HK-2 (cell line): ENCODE data around the gene LGALS3.
"Not testable (repeated sequence)": the region's sequence is repeated elsewhere in the genome, so short reads cannot be mapped to it uniquely, and the experiment has no call there.

Experiments used
- DNase-seq: peaks from one replicate; pipeline ENCODE4 v3.0.0-alpha.2; 2018; ENCODE audit not compliant: unreplicated experiment

LGALS3 gene

DNA sequence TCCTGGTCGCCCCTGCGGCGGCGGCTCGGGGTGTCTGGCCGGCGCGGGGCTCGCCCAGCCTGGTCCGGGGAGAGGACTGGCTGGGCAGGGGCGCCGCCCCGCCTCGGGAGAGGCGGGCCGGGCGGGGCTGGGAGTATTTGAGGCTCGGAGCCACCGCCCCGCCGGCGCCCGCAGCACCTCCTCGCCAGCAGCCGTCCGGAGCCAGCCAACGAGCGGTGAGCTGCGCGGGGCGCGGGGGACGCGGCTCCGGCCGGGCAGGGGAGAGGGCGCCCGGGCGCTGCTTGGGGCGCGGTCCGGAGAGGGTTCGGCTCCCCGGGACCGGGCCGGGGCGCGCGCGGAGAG, at the start of gene LGALS3:
Gene LGALS3 (plus strand): TSS at position 167 of the 342 bp plus-strand sequence. CDS start 8,122 bp downstream, outside the sequence.
- peak; percentile 65 for DNase-seq

DNA sequence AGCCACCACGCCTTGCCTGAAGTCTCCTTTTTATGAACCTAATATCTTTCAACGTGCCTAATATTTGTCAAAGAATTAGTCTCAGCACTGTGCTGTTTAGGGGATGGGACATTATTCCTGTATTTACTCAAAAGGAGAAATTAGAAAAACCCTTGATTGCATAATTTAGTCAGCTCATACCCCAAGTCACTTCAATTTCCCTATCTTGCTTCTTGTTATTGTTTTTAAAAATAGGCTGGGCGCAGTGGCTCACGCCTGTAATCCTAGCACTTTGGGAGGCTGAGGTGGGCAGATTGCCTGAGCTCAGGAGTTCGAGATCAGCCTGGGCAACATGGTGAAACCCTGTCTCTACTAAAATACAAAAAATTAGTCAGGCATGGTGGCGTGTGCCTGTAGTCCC, 49.1 kb upstream of the LGALS3 start:
- not testable (repeated sequence) for DNase-seq

DNA sequence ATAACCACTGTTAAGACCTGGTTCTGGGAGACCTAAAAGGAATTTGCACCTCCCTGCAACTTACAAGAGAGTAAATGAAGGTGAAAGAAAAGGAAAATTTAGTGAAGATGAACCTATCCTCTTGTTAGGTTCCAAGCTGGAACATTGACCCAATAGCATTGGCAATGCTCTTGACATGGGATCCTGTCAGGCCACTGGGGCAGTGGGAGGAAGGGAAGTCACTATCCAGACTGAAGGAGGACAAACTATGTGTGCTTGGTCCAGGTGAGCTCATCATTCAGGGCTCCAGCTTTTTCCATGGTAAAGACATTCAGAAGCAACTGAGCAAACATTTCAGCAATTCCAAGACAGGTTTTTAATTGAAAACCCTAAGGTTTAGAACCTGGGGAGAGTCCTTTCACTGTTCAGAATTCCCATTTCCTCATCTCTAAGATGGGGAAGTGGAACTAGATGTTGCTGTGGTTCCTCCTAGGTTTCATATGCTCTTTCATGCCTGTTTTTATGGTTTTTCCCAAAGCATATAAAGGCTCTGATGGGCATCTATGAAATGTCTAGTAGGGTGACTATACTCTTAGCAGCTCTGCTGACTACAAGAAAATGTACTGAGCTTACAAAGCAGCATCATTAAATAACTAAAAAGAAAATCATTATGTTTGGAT, 44.5 kb upstream of the LGALS3 start:
- no peak for DNase-seq

DNA sequence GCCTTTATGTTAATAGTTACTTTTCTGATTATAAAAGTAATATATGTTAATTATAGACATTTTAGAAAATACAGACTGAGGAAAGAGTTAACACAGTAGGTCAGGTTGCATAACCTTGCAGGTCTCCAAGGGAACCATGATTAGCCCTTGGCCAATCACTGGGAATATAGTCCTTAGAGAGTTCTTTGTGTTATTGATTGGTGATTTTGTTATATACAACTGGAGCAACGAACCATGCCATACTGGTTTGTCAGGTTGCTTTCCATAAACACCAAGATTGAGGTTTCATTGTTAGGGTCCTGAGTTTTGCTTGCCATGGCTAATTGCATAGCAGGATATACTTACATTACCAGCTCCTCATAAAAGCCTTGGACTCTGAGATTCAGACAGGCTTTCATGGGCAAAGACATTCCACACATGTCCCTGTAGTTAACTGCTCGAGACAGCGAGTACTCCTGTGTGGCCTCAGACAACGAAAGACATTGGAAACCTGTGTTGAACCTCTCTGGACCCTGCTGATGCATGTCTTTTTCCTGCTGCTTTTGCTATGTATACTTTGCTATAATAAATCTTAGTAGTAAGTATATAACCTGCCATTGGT, 43.9 kb upstream of the LGALS3 start:
- DNase-seq, result no peak

DNA sequence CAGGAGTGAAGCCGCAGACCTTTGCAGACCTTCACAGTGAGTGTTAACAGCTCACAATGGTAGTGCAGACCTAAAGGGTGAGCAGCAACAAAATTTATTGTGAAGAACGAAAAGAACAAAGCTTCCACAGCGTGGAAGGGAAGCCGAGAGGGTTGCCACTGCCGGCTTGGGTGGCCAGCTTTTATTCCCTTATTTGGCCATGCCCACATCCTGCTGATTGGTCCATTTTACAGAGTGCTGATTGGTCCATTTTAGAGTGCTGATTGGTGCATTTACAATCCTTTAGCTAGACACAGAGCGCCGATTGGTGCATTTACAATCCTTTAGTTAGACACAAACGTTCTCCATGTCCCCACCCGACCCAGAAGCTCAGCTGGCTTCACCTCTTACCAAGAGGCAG, 42.1 kb upstream of the LGALS3 start:
- no peak for DNase-seq

DNA sequence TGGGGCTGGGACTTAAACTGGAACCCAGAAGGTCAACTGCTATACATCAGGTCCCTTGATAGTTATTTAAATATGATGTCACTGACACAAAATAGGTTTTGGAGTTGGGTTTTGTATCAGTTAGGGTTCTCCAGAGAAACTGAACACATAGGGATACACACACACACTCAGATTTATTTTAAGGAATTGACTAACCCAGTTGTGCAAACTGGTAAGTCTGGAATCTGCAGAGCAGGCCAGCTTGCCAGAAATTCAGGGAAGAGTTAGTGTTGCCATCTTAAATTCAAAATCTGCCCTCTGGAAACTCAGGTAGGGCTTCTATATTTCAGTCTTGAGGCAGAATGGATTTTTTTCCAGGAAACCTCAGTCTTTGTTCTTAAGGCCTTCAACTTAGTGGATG, 40.7 kb upstream of the LGALS3 start:
- no peak for DNase-seq

DNA sequence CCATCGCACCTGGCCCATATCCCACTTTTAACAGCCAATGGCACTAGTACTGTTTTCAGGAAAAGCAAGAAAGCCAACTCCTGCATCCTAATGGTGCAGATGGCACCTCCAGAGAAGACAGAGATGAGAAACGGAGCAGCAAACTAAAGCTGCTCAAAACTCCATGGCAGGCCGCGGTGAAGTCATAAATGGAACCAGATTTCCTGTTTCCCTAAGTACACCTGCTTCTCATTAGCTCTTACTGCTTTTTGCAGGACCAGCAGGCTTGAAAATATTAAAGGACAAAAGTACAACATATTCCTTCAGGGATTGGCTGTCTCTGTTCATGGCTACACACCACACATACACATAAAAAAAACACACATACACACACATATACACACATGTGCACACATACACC, 36.7 kb upstream of the LGALS3 start:
- no peak for DNase-seq

DNA sequence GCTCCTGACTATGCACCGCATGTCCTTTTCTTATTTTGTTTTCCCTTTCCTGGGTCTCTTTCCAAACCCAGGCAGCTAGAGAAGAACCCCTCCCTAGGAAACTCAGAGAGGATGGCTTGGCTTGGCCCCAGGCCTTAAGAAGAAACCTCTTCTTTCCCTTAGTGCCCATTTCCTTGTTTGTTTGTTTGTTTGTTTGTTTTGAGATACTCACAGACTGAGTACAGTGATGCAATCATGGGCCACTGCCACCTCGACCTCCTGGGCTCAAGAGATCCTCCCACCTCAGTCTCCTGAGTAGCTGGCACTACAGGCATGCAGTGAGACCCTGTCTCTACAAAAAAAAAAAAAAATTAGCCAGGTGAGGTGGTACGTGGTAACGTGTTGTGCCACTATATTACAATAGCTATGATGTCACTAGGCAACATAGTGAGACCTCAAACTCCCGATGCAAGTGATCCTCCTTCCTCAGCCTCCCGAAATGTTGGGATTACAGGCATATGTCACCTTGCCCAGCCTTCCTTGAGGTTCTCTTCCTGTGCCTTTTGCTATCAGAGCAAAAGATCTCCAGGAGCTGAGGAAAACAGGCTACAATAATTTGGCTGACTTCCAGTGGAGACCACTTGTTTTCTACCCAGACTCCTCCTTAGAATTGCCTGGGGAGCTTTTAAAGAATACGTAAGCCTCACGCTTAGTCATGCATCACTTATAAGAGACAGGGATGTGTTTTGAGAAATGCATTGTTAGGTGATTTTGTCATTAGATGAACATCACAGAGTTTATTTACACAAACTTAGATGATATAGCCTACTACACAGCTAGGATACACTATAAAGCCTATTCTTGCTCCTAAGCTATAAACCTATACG, 34.5 kb upstream of the LGALS3 start:
- no peak for DNase-seq

DNA sequence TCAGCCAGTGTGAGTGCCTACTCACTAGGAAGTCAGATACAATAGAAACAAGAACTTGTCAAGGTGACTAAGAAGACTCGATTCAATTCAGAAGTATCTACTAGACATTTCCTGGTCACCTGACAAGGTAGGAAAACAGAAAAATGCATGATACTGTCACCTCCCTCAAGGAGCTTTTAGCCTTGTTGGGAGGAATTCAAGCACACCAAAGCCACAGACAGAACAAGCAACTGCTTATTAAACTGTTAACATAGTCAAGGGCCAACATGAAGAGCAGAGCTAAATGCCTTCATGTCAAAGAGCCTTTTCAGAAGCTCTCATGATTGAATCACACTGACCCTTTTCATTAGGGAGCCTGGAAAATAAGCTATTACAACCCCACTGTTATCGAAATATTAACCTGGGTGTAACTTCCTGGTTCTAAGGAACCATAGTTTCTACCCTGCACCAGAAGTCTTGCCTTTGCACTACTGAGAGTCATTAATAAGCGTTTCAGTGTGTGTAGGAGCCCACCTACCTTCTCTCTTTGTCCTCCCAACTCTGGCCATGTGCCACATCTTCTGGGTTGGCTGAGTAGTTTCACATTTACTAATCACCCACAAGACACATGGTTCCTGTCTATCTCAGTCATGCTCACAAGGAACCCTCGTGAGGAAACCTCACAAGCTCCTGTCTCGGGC, 31.0 kb upstream of the LGALS3 start:
- no peak for DNase-seq

DNA sequence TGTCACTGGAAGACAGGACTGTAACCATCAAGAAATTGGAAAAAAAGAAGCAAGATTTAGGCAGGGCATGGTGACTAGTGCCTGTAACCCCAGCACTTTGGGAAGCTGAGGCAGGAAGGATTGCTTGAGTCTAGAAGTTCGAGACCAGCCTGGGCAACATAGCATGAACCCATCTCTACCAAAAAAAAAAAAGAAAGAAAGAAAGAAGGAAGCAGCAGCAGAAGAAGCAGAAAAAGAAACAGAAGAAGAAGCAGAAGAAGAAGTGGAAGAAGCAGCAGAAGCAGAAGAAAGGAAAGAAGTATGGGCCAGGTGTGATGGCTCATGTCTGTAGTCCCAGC, 30.5 kb upstream of the LGALS3 start:
- no peak for DNase-seq

DNA sequence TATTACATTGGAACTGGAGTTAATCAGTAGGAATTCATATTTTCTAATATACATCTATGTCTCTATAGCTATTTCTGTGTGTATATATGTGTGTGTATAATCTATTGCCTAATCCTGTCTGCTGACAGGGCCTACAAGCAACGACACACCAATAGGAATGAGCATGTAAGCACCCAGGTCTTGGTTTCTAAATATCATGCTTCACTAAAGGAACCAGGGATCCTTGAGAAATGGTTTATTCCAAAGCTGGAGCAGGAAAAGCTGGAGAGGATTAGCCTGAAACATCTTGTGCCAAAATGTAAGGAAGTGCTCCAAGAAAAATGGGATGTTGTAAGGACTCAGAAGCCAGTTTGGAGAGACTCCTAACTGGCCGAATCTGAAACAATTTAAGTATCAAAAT, 29.3 kb upstream of the LGALS3 start:
- DNase-seq, result no peak

DNA sequence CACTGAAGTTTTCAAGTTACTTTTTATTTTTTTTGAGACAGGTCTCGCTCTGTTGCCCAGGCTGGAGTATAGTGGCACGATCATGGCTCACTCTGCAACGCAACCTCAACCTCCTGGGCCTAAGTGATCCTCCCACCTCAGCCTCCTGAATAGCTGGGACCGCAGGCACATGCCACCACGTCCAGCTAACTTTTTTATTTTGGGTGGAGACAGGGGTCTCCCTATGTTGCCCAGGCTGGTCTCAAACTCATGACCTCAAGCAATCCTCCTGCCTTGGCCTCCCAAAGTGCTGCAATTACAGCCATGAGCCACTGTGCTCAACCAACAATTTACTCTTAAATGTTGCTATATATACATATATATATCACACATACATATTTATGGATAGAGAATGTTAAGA, 27.4 kb upstream of the LGALS3 start:
- DNase-seq, result no peak

DNA sequence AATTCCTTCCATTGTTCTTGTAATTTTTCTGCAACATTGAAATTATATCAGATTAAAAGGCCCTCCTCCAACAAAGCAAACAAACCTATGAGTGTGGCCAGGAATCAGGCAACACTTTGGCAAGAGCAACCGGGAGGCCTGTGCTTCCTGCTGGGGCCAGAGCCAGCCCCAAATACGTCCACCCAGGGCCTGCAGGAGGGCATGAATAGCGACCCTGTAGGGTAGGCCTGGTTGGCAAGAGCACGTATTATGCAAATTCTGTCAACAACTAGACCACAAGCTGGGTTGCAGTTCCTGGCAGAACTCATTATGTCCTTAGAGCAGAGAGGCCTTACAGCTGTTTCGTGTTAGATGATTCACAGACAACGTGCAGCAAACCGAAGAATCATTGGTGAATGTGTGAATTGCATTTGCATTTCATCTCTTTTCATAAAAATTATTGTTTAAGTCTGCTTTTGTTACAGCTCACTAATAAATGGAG, 26.9 kb upstream of the LGALS3 start:
- DNase-seq, result peak; percentile 31

DNA sequence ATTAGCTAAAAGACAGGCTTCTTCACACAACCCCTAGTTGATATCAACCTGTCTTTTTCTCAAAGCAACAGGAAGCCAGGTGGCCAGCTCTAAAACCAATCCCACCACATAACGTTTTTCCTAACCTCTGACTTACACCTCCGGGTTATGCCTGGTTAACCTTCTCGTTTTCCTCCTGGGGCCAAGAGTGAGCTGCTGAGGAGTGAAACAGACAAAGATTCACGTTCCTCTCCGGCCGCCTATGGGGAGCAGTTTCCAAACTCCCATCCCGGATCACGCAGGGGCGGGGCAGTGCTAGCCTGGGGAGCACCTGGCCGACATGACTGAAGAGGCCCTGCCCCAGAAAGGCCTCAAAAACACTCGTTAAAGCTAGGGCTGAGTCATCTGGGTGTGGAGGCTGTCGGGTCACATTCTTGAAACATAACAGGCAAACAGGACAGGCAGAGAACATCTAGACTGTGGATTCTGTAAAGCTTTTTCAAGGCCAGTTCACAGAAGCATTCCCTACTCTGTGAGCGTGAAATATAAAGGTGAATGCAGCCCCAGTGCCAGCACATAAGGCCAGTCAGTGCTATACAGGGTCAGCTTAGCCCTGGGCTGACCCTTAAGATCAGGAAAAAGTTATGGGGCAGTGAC, 25.9 kb upstream of the LGALS3 start:
- peak; percentile 82 for DNase-seq

DNA sequence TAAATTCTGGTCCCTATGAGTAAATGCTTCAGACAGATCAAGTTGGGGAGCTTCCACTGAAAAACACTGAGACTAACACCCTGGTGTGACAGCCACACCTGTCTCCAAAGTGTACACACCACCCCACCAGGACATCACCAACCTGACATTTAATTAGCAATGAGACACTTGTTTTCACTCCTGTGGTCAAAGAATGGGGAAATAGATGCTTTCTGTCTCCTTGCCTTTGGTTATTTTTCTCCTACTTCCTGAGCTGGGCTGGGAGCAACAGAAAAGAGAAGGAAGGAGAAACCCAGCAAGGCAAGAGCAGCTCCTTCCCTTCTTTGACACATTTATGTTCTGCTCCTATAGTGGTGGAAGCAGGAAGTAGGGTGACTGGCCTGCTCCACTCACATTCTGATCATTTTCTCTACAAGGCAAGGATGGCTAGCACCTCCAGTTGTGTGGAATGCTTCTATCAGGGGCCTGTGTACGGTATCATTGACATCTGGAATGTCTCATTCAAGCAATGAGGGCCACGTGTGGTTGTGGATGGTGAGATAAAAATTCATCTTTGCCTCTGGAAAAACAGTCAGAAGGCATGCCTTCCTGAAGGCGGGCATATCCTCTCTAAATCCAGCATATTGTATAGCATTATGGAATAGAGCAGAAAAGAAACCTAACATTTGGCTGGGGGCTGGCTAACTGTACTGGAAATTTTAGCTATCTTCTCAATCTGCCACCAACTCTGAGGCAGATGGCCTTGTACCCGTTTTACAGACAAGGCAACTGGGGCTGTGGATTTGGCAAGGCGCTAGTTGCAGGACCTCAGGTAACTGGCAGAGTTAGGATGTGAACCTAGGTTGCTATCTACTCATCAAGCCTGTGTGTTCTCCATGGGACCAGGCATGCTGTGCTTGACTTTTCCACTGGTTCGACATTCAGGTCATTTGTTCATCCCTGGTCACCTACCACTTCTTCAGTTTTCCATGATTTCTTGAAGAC, 24.8 kb upstream of the LGALS3 start:
- DNase-seq, result no peak

DNA sequence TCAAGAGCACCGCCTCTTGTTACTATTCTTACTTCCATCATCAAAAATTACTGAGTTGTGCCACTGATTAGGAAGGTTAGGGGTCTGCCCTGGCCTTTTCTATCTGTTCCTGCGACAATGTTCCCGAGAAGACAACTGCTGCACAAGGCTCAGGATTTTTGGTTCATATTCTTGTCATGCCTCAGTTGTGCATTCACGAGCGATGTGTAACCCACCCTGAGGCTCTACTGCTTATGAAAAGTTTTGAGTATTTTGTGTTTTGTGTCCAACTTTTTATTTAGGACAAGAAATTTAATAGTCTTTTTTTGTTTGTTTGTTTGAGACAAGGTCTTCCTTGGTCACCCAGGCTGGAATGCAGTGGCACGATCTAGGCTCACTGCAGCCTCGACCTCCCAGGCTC, 23.1 kb upstream of the LGALS3 start:
- DNase-seq, result no peak

DNA sequence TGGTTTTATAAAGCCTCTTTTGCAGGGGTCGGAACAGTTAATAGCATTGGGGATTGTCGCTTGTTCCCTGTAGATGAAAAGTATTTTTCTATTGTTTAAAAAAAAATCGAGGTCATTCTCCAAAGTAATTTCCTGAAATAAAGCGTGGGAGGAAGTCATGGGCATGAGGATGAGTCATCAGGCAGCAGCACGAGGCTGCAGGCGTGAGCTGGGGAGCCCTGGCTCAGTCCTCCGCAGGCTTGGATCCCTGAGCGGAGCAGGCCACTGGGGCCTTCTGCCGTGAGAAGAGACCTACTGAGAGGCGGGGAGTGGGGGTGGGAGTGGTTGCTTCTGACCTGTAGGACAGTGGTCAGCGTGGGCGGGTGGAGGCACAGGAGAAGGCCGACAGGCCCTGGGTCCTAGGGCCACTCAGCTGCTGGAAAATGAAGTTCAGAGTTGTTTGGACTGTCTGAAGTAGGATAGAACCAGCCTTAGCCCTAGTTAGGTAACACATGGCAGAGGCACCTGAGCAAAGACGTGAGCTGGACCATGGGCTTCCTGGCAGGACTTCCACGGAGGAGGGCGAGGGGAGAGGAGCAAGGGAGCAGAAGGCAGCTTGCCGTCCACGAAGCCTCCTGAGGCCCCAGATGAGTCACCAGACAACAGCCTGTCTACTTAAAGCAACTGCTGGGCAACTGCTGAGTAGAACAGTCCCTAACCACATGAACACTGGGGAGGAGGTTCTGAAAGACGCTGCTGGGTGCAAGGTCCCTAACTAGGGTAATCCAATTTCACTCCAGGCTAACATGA, 21.1 kb upstream of the LGALS3 start:
- peak; percentile 90 for DNase-seq

DNA sequence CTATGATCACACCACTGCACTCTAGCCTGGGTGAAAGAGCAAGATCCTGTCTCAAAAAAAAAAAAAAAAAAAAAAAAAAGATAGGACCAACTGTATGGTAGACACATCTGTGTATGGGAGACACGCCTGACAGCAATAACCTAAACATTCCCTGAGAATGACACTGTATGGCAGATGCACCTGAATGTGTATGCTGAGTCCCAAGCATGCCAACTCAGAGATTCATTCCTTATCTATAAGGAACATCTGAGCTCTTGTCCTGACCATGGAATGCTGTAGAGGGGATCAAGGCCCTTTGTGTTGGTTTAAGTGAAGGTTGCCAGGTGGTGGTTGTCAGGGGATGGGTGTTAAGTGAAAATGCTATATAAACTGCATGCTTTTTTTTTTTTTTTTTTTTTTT, 19.2 kb upstream of the LGALS3 start:
- no peak for DNase-seq

DNA sequence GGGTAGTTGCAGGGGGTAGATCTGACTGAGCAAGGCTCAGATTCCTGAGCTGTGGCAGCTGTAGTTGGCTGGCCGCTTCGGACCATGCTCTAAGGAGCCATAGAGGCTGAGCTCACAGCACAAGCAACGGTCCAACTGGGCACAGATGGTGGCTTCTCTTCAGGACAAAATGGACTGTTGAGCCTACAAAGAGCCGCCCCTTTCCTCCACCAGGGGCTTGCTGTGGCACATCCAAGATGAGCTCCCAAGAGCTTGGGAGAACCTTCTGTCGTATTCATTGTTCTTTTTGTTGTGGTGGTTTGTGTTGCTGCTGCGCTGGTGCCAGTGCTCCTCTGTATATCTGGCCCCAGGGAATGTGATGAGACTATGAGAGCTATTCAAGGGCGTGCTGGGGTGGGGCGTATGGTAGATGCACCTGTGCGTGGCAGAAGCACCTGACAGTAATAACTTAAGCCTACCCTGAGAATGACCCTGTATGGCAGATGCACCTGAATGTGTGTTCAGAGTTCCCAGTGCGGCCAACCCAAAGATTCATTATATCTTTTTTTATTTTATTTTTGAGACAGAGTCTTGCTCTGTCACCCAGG, 17.8 kb upstream of the LGALS3 start:
- no peak for DNase-seq

DNA sequence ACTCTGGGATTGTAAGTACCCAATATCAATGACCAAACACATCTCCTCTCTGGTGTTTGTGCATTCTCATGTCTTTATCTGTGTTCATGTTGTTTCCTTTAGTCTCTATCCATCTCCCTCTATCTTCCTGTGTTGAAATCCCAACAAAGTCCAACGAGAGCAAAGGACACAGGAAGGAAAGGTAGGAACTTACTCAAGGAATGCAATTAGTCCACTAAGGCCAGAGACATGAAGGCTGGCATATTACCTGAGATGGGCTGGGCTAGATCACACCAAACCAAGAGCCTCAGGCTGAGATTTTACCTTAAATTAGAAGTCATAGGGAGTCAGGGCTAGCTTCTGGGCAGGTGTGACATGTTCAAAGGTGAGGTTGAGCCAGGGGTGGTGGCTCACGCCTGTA, 14.3 kb upstream of the LGALS3 start:
- DNase-seq, result no peak
